Measurements from ENCODE around the gene PICALM.
"Not testable (repeated sequence)": the region's sequence is repeated elsewhere in the genome, so short reads cannot be mapped to it uniquely, and the experiment has no call there.

PICALM gene

DNA sequence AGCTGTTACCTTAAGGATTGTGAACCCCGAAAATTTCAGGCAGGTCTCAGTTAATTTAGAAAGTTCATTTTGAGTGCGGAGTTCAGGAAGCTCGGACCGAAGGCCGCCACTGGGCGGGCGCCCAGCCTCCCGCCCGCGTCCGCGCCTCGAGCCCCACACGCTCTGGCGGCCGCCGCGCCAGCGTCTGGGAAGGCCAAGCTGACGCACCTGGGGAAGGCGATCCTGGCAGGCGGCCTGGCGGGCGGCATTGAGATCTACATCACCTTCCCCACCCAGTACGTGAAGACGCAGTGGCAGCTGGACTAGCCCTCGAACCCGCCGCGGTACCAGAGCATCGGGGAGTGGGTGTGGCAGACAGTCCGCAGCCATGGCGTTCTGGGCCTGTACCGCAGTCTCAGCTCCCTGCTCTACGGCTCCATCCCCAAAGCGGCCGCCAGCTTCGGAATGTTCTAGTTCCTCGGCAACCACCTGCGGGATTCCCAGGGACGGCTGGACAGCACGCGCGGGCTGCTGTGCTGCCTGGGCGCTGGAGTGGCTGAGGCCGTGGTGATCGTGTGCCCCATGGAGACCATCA lies 134.2 kb downstream of the PICALM start:
- DNase-seq, result no peak

DNA sequence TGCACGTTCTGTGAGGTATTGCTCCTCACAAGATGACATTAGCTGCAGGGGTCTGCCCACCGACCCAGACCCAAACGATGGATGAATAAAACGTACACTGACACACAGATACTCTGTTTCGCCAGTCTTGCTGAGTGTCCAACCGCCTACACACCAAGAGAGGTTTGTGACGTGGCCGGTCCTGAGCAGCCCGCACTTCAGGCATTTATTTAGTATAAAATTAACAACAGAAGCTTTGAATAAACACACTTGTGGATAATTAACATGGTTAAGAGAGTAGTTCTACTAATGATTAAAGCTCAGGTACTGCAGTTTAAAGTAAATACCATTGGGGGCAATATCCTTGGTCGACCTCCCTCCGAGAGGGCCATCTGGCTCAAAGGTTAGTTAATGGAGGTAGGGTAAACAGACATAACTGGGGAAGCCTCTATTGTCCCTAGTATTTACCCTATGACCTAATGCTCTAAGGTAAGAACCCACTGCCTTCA lies 138.0 kb downstream of the PICALM start:
- no peak for DNase-seq

DNA sequence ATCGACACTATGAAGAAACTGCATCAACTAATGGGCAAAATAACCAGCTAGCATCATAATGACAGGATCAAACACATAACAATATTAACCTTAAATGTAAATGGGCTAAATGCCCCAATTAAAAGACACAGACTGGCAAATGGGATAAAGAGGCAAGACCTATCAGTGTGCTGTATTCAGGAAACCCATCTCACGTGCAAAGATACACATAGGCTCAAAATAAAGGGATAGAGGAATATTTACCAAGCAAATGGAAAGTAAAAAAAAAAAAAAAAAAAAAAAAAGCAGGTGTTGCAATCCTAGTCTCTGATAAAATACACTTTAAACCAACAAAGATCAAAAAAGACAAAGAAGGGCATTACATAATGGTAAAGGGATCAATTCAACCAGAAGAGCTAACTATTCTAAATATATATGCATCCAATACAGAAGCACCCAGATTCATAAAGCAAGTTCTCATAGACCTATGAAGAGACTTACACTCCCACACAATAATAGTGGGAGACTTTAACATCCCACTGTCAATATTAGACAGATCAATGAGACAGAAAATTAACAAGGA lies 142.2 kb downstream of the PICALM start:
- not testable (repeated sequence) for DNase-seq

DNA sequence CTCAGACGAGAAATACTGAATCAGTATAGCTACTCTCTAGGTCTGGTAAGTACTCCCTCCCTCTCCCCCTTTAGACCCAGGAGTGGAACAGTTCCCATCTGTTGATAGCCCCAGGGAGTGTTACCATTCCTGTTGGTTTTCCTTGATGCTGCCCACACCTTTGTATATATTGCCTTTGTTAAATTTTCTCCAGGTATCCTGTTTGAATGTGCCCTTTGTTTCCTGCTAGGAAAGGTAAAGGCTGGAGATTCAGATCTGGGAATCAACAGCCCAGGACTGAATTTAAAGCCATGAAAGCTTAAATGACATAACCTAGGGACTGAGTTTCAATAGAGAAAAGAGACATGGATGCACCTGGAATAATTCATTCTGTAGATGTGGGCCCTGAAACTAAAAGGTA lies 145.4 kb downstream of the PICALM start:
- no peak for DNase-seq

DNA sequence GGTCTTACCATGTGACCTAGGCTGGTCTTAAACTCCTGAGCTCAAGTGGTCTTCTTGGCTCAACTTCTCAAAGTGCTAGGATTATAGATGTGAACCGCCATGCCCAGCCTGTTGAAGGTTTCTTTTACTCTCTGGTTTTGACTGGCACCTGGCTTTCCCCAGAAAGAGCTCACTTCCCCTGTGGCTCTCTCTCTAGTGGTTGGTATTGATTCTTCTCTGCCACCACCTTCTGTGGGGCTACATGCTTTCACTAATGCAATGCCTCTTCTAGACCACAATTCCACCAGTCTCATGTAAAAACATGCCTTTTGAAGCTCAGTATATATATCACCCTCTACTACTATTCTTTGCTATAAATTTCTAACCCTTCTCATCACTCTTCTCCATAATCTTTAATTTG lies 146.5 kb downstream of the PICALM start:
- DNase-seq, result no peak

DNA sequence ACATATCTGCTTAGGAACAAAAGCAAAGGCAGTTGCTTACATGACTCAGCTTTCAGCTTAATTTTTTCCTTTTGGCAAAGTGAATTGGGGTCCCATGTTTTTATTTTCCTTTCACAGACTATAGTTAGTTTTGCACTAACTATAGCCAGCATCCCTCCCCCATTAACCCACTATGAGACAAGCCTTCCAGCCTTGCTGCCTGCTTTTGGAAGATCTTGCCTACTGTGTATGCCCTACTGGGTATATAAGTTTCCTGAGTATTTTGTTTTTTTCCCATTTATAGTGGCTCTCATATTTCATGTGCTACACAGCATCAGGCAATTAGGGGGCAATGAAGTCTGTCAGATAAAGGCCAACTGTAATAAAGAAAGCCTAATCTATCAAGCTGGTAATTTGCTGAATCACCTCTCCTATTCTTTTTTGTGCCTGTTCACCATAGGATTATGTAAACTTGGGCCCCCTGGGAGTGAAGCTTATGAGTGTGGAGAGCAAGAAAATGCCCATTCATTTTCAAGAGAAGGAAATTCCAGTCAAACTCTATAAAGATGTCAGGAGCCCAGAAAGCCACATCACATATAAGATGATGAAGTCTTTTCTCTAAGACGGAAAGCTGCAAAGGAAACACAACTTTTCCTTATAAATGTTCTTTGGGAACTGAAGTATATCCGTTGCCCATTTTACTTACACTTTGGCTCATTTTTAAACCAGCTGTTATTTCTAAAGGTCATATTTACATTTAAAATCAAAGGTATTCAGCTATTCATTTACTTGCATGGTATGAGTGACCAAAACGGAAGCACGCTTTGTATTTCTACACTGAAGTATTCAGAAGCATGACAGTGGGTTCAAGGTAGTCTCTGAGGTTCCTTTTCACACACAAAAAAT lies 149.7 kb downstream of the PICALM start:
- no peak for DNase-seq

DNA sequence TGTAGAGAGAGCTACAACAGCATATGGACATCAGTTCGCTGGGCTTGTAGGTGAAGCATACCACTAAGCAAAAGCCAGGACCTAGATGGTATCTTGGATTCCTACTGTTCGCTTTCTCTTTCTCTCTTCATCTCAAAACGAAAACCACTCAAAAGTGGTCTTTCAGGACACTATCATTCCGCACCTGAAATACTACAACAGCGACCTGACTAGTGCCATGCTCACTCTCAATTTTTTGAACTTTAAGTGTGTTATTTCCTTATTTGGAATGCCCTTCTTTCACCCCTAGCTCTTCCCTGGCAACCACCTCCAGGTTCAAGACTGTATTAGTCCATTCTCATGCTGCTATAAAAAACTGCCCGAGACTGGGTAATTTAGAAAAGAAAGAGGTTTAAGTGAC lies 154.5 kb downstream of the PICALM start:
- no peak for DNase-seq

DNA sequence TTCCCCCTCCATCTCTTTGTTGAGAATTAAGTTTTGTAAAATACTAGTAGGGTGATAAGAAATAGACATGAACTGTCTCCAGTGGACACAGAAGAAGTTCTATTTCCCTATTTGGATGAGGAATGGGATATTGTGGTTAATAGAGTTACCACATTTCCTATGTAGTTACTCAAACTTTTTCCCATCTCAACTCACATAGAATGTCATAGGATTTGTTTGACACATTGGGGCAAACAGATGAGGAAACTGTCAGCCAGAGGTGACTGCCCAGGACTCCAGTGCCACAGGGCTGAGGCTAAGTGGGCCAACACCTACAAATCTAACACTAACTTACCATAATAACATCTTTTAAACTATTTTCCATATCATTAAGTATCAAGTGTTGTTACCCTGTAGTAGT lies 155.4 kb downstream of the PICALM start:
- DNase-seq, result no peak

DNA sequence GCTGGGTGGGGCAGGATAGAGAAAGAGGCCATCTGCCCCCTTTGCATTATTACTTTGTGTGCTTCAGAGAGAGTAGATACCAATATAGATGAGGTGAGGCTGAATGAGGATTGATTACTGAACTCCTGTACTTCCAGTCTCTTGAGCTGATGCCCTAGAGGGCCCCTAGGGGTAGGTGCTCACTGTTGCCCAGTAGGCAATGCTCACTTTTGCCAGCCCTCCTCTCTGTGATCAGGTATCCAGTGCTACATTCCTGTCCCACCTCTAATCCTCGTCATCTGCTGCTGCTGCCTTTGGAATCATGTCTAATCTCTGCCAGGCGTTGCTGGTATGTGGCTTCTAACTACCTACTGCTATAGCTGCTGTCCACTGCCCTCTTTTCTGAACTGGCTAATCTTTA lies 156.5 kb downstream of the PICALM start:
- no peak for DNase-seq
